Measurements from ENCODE around the gene RFX7. TPM values are rescaled to one million over a fixed set of nuclear protein-coding genes. Genes with fewer than 3 reads are reported as not detected.

The RFX7 gene
- total and polyA plus RNA-seq, 9 donors = 3.0 to 19.5 (median 14.8) TPM

GRCh38 chr15:56244811-56245576, 1.3 kb upstream of the RFX7 start:
- intact Hi-C loops (cut with DNase I) = loop anchor here in 1 of 4 donors (10.0 kb wide), 1 partner anchor 250 kb away; the partner anchor contains the start of gene NEDD4

GRCh38 chr15:56244038-56244810, 545 bp upstream of the RFX7 start:
- intact Hi-C loops (cut with DNase I) = loop anchor here in 1 of 4 donors (10.0 kb wide), 1 partner anchor 249 kb away; the partner anchor contains the start of gene NEDD4
- peaks cover 2% of the 10 kb centered on the region for H3K4me1 ChIP-seq (ENCODE audit: insufficient read depth)
- WGBS, 3 donors = 0 to 1% (median 1%) methylated on average over 29 of the region's 29 CpGs
- H3K4me3 ChIP-seq = peak overlapping the region; percentile 94
- TF ChIP-seq, protein P1, sequence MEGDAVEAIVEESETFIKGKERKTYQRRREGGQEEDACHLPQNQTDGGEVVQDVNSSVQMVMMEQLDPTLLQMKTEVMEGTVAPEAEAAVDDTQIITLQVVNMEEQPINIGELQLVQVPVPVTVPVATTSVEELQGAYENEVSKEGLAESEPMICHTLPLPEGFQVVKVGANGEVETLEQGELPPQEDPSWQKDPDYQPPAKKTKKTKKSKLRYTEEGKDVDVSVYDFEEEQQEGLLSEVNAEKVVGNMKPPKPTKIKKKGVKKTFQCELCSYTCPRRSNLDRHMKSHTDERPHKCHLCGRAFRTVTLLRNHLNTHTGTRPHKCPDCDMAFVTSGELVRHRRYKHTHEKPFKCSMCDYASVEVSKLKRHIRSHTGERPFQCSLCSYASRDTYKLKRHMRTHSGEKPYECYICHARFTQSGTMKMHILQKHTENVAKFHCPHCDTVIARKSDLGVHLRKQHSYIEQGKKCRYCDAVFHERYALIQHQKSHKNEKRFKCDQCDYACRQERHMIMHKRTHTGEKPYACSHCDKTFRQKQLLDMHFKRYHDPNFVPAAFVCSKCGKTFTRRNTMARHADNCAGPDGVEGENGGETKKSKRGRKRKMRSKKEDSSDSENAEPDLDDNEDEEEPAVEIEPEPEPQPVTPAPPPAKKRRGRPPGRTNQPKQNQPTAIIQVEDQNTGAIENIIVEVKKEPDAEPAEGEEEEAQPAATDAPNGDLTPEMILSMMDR (IDR thresholded peaks at IDR 0.05) = no peak
- no peak for TF ChIP-seq POLR2A (IDR thresholded peaks at IDR 0.05)
- TF ChIP-seq EP300 (IDR thresholded peaks at IDR 0.05) = no peak
- no peaks in the 10 kb centered on the region for H3K36me3 ChIP-seq
- H3K27me3 ChIP-seq = no peaks in the 10 kb centered on the region
- H3K9me3 ChIP-seq = no peaks in the 10 kb centered on the region
- peak overlapping the region in 1 of 2 donors; percentile 87 for H3K27ac ChIP-seq
- peak; percentile 26 to 46 (median 38) for DNase-seq

More at GRCh38 chr15:56244811-56245576, 1.3 kb upstream of the RFX7 start:
- H3K4me3 ChIP-seq = peak overlapping the region; percentile 94
- H3K27ac ChIP-seq = peak overlapping the region in 1 of 2 donors; percentile 87
- no peaks in the 10 kb centered on the region for H3K36me3 ChIP-seq
- TF ChIP-seq, protein P1 (IDR thresholded peaks at IDR 0.05) = no peak
- no peak for TF ChIP-seq POLR2A (IDR thresholded peaks at IDR 0.05)
- TF ChIP-seq EP300 (IDR thresholded peaks at IDR 0.05) = no peak
- peak; percentile 9 to 44 (median 30) for DNase-seq
- no peaks in the 10 kb centered on the region for H3K27me3 ChIP-seq
- H3K9me3 ChIP-seq = no peaks in the 10 kb centered on the region
- peaks cover 2% of the 10 kb centered on the region for H3K4me1 ChIP-seq (ENCODE audit: insufficient read depth)
- 50 to 57% (median 54%) methylated on average over 10 of the region's 10 CpGs for WGBS, 3 donors

DNA sequence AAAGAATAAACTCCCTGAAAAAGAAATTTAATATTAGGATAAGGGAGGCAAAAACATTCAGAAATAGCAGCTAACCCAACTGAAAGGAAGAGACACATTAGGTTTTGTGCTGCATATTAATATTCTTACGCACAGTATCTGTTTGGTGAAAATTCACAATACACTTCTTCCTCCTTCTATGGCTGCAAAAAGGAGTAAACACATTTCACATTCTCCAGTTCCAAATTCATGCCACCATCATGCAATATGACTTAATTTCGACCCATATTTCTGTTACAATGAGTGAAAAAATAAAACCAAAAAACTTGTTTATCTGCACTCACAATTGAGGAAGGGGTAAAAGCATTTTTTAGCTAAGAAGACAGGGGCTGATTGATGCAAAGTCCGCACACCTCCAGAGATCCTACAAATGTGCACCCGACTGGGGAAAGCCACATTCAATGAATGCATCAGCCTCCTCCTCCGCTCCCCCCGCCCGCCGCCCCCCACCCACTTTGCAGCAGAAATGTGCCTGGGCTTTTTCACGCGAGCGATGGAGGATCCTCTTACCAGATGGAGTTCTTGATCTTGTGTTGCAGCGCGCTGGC, 1.0 kb downstream of the RFX7 start:
- peak overlapping the region; percentile 94 for H3K4me3 ChIP-seq
- intact Hi-C loops (cut with DNase I) = loop anchor here in 1 of 4 donors (10.0 kb wide), 1 partner anchor 248 kb away; the partner anchor contains the start of gene NEDD4

More for the DNA sequence above, 1.0 kb downstream of the RFX7 start:
- Histone ChIP-seq H3K27ac (peak overlapping the region; percentile 87 to 92), H3K27me3 (no peaks in the 10 kb centered on the region), H3K9me3 (no peaks in the 10 kb centered on the region), H3K36me3 (no peaks in the 10 kb centered on the region), H3K4me1 (ENCODE audit: insufficient read depth) (peaks cover 2% of the 10 kb centered on the region)
- TF ChIP-seq, protein P1 (IDR thresholded peaks at IDR 0.05) = no peak
- TF ChIP-seq EP300 (IDR thresholded peaks at IDR 0.05) (no peak), POLR2A (IDR thresholded peaks at IDR 0.05) (no peak)
- DNase-seq = no peak
- WGBS, 3 donors = 0 to 1% (median 0%) methylated on average over 13 of the region's 13 CpGs
